GM12878 (cell line): ENCODE measurements around the gene MAML3. TPM values are rescaled to one million over a fixed set of nuclear protein-coding genes. Genes with fewer than 3 reads are reported as not detected.

Experiments used
- ATAC-seq: fragments of 200-7000 bp; cut with Tn5 transposase; 3 replicates; pipeline ENCODE4 v1.9.1; 2020; ENCODE audit warnings: mild to moderate bottlenecking, moderate library complexity
- BruUV-seq: library from RNA; stranded (reverse); fragments of 400-500 nt; replicated peaks from 2 replicates; lab custom pipeline; 2021; lab: Mats Ljungman, UMichigan
- CTCF ChIA-PET: fragments of 300-600 bp; sonication (Branson Sonifier 250); formaldehyde crosslinking; extraction: SDS; loops from one replicate; lab custom pipeline; 2021; ENCODE audit warnings: inconsistent platforms; lab: Yijun Ruan, JAX
- POLR2A ChIA-PET: fragments of 350-600 bp; formaldehyde crosslinking; extraction: SDS; loops from one replicate; lab custom pipeline; 2021; ENCODE audit warnings: inconsistent platforms; lab: Charles Lee
- RAD21 ChIA-PET: fragments of 300-600 bp; sonication (Branson Sonifier 250); formaldehyde crosslinking; loops from one replicate; lab custom pipeline; 2023; ENCODE audit warnings: antibody characterized with exemption; ENCODE audit not compliant: unreplicated experiment; lab: Charles Lee
- SMC1A ChIA-PET: fragments of 300-600 bp; sonication (Branson Sonifier 250); formaldehyde crosslinking; loops from one replicate; lab custom pipeline; 2023; ENCODE audit not compliant: unreplicated experiment, uncharacterized antibody; lab: Charles Lee
- DNase-seq: peaks from one replicate; pipeline ENCODE4 v3.0.0-alpha.2; 2011; ENCODE audit warnings: low read depth, low spot score
- FAIRE-seq: peaks from 3 replicates; lab custom pipeline; 2011; peaks lifted over from hg19 to GRCh38; lab: Jason Lieb, UNC
- H2AFZ ChIP-seq: 2 replicates; pipeline ENCODE4 v1.6.0; 2011; ENCODE audit warnings: low read depth, low read length, control low read depth; ENCODE audit not compliant: control insufficient read depth
- H3K27ac ChIP-seq: 2 replicates; pipeline ENCODE4 v1.5.1; 2011; ENCODE audit warnings: control low read depth; ENCODE audit not compliant: control insufficient read depth, insufficient read depth
- H3K27me3 ChIP-seq, 2 experiments: replicated peaks in 1 of 2; 2 replicates each; pipeline versions ENCODE4 v1.6.0 to v1.6.1; 2011; ENCODE audit warnings: low read length in 1 of 2; ENCODE audit not compliant: control insufficient read depth in 2 of 2, insufficient read depth in 2 of 2
- H3K36me3 ChIP-seq, 2 experiments: 2 replicates each; pipeline ENCODE4 v1.5.1; 2011; ENCODE audit warnings: low read length in 1 of 2; ENCODE audit not compliant: control insufficient read depth in 2 of 2, insufficient read depth in 2 of 2
- H3K4me1 ChIP-seq: 2 replicates; pipeline ENCODE4 v1.6.1; 2011; ENCODE audit warnings: mild to moderate bottlenecking, low read length, moderate library complexity, mixed read lengths; ENCODE audit not compliant: control insufficient read depth, insufficient read depth
- H3K4me2 ChIP-seq: 2 replicates; pipeline ENCODE4 v1.6.0; 2011; ENCODE audit warnings: control low read depth; ENCODE audit not compliant: control insufficient read depth, insufficient read depth
- H3K4me3 ChIP-seq: fragments of 200-600 bp; sonication (generic); 2 replicates; pipeline ENCODE4 v1.5.1; 2016
- H3K79me2 ChIP-seq: 2 replicates; pipeline ENCODE4 v1.6.0; 2011; ENCODE audit warnings: low read length; ENCODE audit not compliant: control insufficient read depth, insufficient read depth
- H3K9ac ChIP-seq: 2 replicates; pipeline ENCODE4 v1.8.0; 2011; ENCODE audit warnings: low read length, control low read depth, mixed read lengths; ENCODE audit not compliant: control insufficient read depth, insufficient read depth
- H3K9me3 ChIP-seq: replicated peaks from 3 replicates; pipeline ENCODE4 v1.5.1; 2011; ENCODE audit warnings: mild to moderate bottlenecking, low read length; ENCODE audit not compliant: control insufficient read depth, insufficient read depth
- H4K20me1 ChIP-seq: 2 replicates; pipeline ENCODE4 v1.6.0; 2011; ENCODE audit not compliant: control insufficient read depth, insufficient read depth
- CBX3 ChIP-seq: fragments of 200-600 bp; sonication (generic); IDR thresholded peaks from 2 replicates; pipeline ENCODE4 v1.6.1; 2016; ENCODE audit warnings: low read depth, borderline replicate concordance
- CBX5 ChIP-seq: sonication (generic); IDR thresholded peaks from 2 replicates; pipeline ENCODE4 v1.6.1; 2016; ENCODE audit warnings: low read depth, moderate library complexity, mild to moderate bottlenecking, inconsistent platforms
- CTCF ChIP-seq, 3 experiments: IDR thresholded peaks in 2 of 3; conservative IDR thresholded peaks in 1 of 3; 2 replicates each; pipeline ENCODE4 v1.5.1; 2011; ENCODE audit warnings: low read depth in 3 of 3, low read length in 3 of 3, mild to moderate bottlenecking in 3 of 3, control low read depth in 2 of 3, moderate library complexity in 2 of 3, inconsistent platforms in 1 of 3, mixed read lengths in 1 of 3; ENCODE audit not compliant: control insufficient read depth in 2 of 3, insufficient read depth in 1 of 3; ENCODE audit errors: extremely low read depth in 1 of 3
- E2F8 ChIP-seq: fragments of 450-650 bp; IDR thresholded peaks from 2 replicates; pipeline ENCODE4 v1.6.1; 2018; ENCODE audit warnings: mild to moderate bottlenecking, low read depth, moderate library complexity; ENCODE audit not compliant: partially characterized antibody
- EGR1 ChIP-seq, 2 experiments: IDR thresholded peaks; 1 replicate in 1 of 2; 2 replicates in 1 of 2; pipeline ENCODE4 v1.6.1; 2011 to 2012; ENCODE audit warnings: low read depth in 2 of 2, low read length in 2 of 2, borderline replicate concordance in 1 of 2, mild to moderate bottlenecking in 1 of 2, moderate library complexity in 1 of 2
- ESRRA ChIP-seq: IDR thresholded peaks from 2 replicates; pipeline ENCODE4 v1.6.1; 2012; ENCODE audit warnings: mild to moderate bottlenecking, low read length, improper control_type of control experiment
- IKZF1 ChIP-seq: fragments of 450-650 bp; conservative IDR thresholded peaks from 2 replicates; pipeline ENCODE4 v1.6.1; 2017; ENCODE audit warnings: antibody characterized with exemption, mild to moderate bottlenecking
- IKZF2 ChIP-seq, 2 experiments: fragments of 450-650 bp; IDR thresholded peaks; 2 replicates each; pipeline ENCODE4 v1.6.1; 2017; ENCODE audit warnings: mild to moderate bottlenecking in 2 of 2, moderate library complexity in 2 of 2
- IRF4 ChIP-seq: IDR thresholded peaks from 2 replicates; pipeline ENCODE4 v1.6.1; 2011; ENCODE audit warnings: low read depth, low read length
- NR2F1 ChIP-seq: fragments of 450-650 bp; conservative IDR thresholded peaks from 2 replicates; pipeline ENCODE4 v1.6.1; 2017; ENCODE audit warnings: mild to moderate bottlenecking
- NRF1 ChIP-seq: conservative IDR thresholded peaks from 2 replicates; pipeline ENCODE4 v1.6.1; 2011; ENCODE audit warnings: mild to moderate bottlenecking, low read depth, low read length, improper control_type of control experiment
- RUNX3 ChIP-seq: IDR thresholded peaks from 2 replicates; pipeline ENCODE4 v1.6.1; 2012; ENCODE audit warnings: low read length, inconsistent platforms
- SP1 ChIP-seq: IDR thresholded peaks from one replicate; pipeline ENCODE4 v1.6.1; 2011; ENCODE audit warnings: low read depth, low read length
- ZNF207 ChIP-seq: fragments of 450-650 bp; IDR thresholded peaks from 2 replicates; pipeline ENCODE4 v1.6.1; 2014; ENCODE audit warnings: antibody characterized with exemption, mild to moderate bottlenecking, borderline replicate concordance
- ZNF24 ChIP-seq: fragments of 450-650 bp; IDR thresholded peaks from 2 replicates; pipeline ENCODE4 v1.6.1; 2017; ENCODE audit warnings: antibody characterized with exemption, mild to moderate bottlenecking
- ZNF622 ChIP-seq: fragments of 450-650 bp; IDR thresholded peaks from 2 replicates; pipeline ENCODE4 v1.6.1; 2017; ENCODE audit warnings: mild to moderate bottlenecking, inconsistent platforms
- WGBS: methylation state at CpG from one replicate; pipeline ENCODE4 v1.1.6; 2016; ENCODE audit warnings: low lambda C conversion rate; ENCODE audit not compliant: insufficient replicate concordance, insufficient coverage; ENCODE audit errors: missing lambda C conversion rate; 5-methylcytosine and 5-hydroxymethylcytosine counted together
- in situ Hi-C: fragments of 300-500 bp; cut with MboI; formaldehyde crosslinking; loops from 9 replicates; pipeline ENCODE4 v1.14.3; 2018; ENCODE audit warnings: mixed read lengths
- intact Hi-C: fragments of 100-400 bp; cut with micrococcal nuclease; formaldehyde crosslinking; loops from one replicate; pipeline ENCODE4 v1.14.2; 2022; ENCODE audit not compliant: unreplicated experiment
- polyA plus RNA-seq, 11 experiments: library from polyadenylated mRNA; depleted of rRNA in 4 of 11; unstranded in 6 of 11; stranded (reverse) in 5 of 11; fragments of >200 nt; fragmentation: Nextera tagmentation in 4 of 11; fragmentation: Illumina TruSeq in 1 of 11; extraction: Ambion mirVana in 4 of 11; extraction: Trizol in 1 of 11; gene quantifications; 1 replicate in 1 of 11; 2 replicates in 10 of 11; pipeline versions ENCODE4 v1.2.1 to v1.2.3, GENCODE V29; 2011 to 2016; ENCODE audit warnings: inconsistent platforms in 2 of 11, missing spikeins in 2 of 11, low read depth in 1 of 11
- total RNA-seq, 4 experiments: library from RNA; depleted of rRNA in 3 of 4; stranded (reverse); fragments of >200 nt in 3 of 4; fragmentation: Illumina TruSeq in 1 of 4; extraction: Trizol in 1 of 4; gene quantifications; 2 replicates each; pipeline versions ENCODE4 v1.2.1 to v1.2.3, GENCODE V29; 2013 to 2021
- TF ChIP-seq, protein P1 (sequence below): fragments of 450-650 bp; IDR thresholded peaks from 2 replicates; pipeline ENCODE4 v1.6.1; 2016; ENCODE audit warnings: mild to moderate bottlenecking, moderate library complexity, borderline replicate concordance

Gene MAML3
- total and polyA plus RNA-seq, 10 of the 15 experiments (the other 5 are each of a cell fraction or from before 2014, with no cell fraction given) = under 0.01 to 0.53 (median 0.06) TPM; not detected in 2

DNA sequence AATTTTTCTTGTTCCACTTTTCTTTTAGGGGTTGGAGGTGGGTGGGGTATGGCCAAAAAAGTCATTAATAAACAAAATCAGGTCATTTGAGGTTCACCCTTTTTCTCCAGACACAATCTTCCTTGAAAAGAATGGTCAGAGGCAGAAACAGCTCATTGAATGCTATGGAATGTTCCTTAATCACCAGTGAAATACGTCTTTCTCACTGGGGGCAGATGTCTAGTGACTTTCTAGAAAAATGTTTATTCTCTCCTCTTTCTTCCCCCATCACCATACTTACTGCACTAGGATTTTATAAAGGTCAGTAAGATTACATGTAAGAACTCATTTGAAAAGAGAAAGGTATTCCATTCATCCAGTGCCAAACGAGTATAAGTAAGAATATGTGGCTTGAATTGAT, 443.9 kb downstream of the MAML3 start:
- 21% methylated on average over 2 of the region's 2 CpGs for WGBS
- no TSS peak for BruUV-seq
- TF ChIP-seq IRF4 = no peak
- TF ChIP-seq RUNX3 = no peak
- TF ChIP-seq NR2F1 = no peak
- no peak for TF ChIP-seq CBX3
- TF ChIP-seq IKZF1 = no peak
- TF ChIP-seq IKZF2 (IDR thresholded peaks at IDR 0.05) = no peak
- no peak for TF ChIP-seq CTCF (IDR thresholded peaks at IDR 0.05 in 2 of 3, conservative IDR thresholded peaks at IDR 0.05 in 1 of 3; ENCODE audit: control insufficient read depth in 2 of 3, extremely low read depth in 1 of 3, insufficient read depth in 1 of 3, low read depth in 3 of 3, low read length in 3 of 3)
- TF ChIP-seq ZNF622 = no peak
- TF ChIP-seq NRF1 = no peak
- TF ChIP-seq ZNF207 = no peak
- no peak for TF ChIP-seq ESRRA
- TF ChIP-seq ZNF24 = no peak
- no peak for TF ChIP-seq E2F8
- no peak for TF ChIP-seq CBX5
- TF ChIP-seq, protein P1, sequence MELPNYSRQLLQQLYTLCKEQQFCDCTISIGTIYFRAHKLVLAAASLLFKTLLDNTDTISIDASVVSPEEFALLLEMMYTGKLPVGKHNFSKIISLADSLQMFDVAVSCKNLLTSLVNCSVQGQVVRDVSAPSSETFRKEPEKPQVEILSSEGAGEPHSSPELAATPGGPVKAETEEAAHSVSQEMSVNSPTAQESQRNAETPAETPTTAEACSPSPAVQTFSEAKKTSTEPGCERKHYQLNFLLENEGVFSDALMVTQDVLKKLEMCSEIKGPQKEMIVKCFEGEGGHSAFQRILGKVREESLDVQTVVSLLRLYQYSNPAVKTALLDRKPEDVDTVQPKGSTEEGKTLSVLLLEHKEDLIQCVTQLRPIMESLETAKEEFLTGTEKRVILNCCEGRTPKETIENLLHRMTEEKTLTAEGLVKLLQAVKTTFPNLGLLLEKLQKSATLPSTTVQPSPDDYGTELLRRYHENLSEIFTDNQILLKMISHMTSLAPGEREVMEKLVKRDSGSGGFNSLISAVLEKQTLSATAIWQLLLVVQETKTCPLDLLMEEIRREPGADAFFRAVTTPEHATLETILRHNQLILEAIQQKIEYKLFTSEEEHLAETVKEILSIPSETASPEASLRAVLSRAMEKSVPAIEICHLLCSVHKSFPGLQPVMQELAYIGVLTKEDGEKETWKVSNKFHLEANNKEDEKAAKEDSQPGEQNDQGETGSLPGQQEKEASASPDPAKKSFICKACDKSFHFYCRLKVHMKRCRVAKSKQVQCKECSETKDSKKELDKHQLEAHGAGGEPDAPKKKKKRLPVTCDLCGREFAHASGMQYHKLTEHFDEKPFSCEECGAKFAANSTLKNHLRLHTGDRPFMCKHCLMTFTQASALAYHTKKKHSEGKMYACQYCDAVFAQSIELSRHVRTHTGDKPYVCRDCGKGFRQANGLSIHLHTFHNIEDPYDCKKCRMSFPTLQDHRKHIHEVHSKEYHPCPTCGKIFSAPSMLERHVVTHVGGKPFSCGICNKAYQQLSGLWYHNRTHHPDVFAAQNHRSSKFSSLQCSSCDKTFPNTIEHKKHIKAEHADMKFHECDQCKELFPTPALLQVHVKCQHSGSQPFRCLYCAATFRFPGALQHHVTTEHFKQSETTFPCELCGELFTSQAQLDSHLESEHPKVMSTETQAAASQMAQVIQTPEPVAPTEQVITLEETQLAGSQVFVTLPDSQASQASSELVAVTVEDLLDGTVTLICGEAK = no peak
- no peak for TF ChIP-seq EGR1 (IDR thresholded peaks at IDR 0.05; ENCODE audit: borderline replicate concordance in 1 of 2, low read depth in 2 of 2, low read length in 2 of 2)
- no peak for TF ChIP-seq SP1

More for the DNA sequence above, 443.9 kb downstream of the MAML3 start:
- Histone ChIP-seq H3K79me2 (no peaks in the 10 kb centered on the region), H3K9ac (no peak overlapping the region), H3K36me3 (no peaks in the 10 kb centered on the region), H2AFZ (no peak overlapping the region), H3K27ac (no peak overlapping the region), H4K20me1 (no peaks in the 10 kb centered on the region), H3K4me3 (no peak overlapping the region), H3K4me2 (no peak overlapping the region), H3K9me3 (no peaks in the 10 kb centered on the region; the same call in 2 of the 3 replicates), H3K4me1 (no peaks in the 10 kb centered on the region), H3K27me3 (no peaks in the 10 kb centered on the region)
- FAIRE-seq = no peak
- no peak for ATAC-seq
- in situ Hi-C loops = no loop called here
- DNase-seq = no peak
- POLR2A ChIA-PET = no interaction called here
- intact Hi-C loops = no loop called here
- SMC1A ChIA-PET = interaction anchor here (0.7 kb wide), 2 partner anchors 9 to 19 kb away, joined by 3 read pairs; no protein-coding TSS in a partner anchor
- CTCF ChIA-PET = no interaction called here
- RAD21 ChIA-PET = no interaction called here
